Common myeloid progenitor, CD34-positive (primary cell): ENCODE results near the gene SFXN2.
"Not testable (repeated sequence)": the region's sequence is repeated elsewhere in the genome, so short reads cannot be mapped to it uniquely, and the experiment has no call there.

Source experiments
- CTCF ChIA-PET: fragments of 350-600 bp; sonication (Branson Sonifier 250); formaldehyde crosslinking; loops from one replicate; lab custom pipeline; 2021; ENCODE audit warnings: antibody characterized with exemption; lab: Charles Lee
- POLR2A ChIA-PET: fragments of 350-600 bp; sonication (Branson Sonifier 250); formaldehyde crosslinking; loops from one replicate; lab custom pipeline; 2021; ENCODE audit warnings: antibody characterized with exemption; lab: Charles Lee
- DNase-seq, 3 donors: peaks; one replicate each; pipeline versions ENCODE4 v3.0.0 to v3.0.0-alpha.2; 2013
- H3K27ac ChIP-seq, 2 experiments: 1 replicate in 1 of 2; 2 replicates in 1 of 2; pipeline ENCODE4 v1.7.0; 2013; ENCODE audit warnings: inconsistent platforms in 2 of 2, low read length in 2 of 2, mild to moderate bottlenecking in 2 of 2, low read depth in 1 of 2, moderate library complexity in 1 of 2; ENCODE audit not compliant: severe bottlenecking in 2 of 2, insufficient read depth in 1 of 2, poor library complexity in 1 of 2
- H3K27me3 ChIP-seq, 5 experiments: replicated peaks in 2 of 5; 1 replicate in 3 of 5; 2 replicates in 2 of 5; pipeline versions ENCODE4 v1.6.1 to v1.7.0; 2013; ENCODE audit warnings: low read length in 4 of 5, mild to moderate bottlenecking in 2 of 5, moderate library complexity in 2 of 5, inconsistent platforms in 1 of 5; ENCODE audit not compliant: insufficient read depth in 5 of 5, control insufficient read depth in 4 of 5
- H3K36me3 ChIP-seq, 4 experiments: 1 replicate in 2 of 4; 2 replicates in 2 of 4; pipeline versions ENCODE4 v1.6.1 to v1.7.0; 2013; ENCODE audit warnings: low read length in 3 of 4, control low read depth in 1 of 4, mild to moderate bottlenecking in 1 of 4; ENCODE audit not compliant: control insufficient read depth in 4 of 4, insufficient read depth in 4 of 4
- H3K4me1 ChIP-seq, 4 experiments: 1 replicate in 3 of 4; 2 replicates in 1 of 4; pipeline versions ENCODE4 v1.6.1 to v1.7.1; 2013; ENCODE audit warnings: low read length in 3 of 4, mild to moderate bottlenecking in 3 of 4, control low read depth in 1 of 4, inconsistent platforms in 1 of 4, moderate library complexity in 1 of 4; ENCODE audit not compliant: control insufficient read depth in 4 of 4, insufficient read depth in 4 of 4; ENCODE audit errors: control extremely low read depth in 1 of 4
- H3K4me3 ChIP-seq, 7 experiments: 1 replicate in 4 of 7; 2 replicates in 3 of 7; pipeline versions ENCODE4 v1.5.1 to v1.7.0; 2013; ENCODE audit warnings: mild to moderate bottlenecking in 7 of 7, low read length in 6 of 7, moderate library complexity in 6 of 7, inconsistent platforms in 2 of 7, low read depth in 2 of 7, control low read depth in 1 of 7; ENCODE audit not compliant: insufficient read depth in 4 of 7, control insufficient read depth in 1 of 7; ENCODE audit errors: extremely low read depth in 1 of 7
- H3K9me3 ChIP-seq, 5 experiments: 1 replicate in 4 of 5; 2 replicates in 1 of 5; pipeline versions ENCODE4 v1.6.1 to v1.7.1; 2013; ENCODE audit warnings: low read length in 4 of 5, mild to moderate bottlenecking in 2 of 5, inconsistent platforms in 1 of 5, low read depth in 1 of 5, moderate library complexity in 1 of 5; ENCODE audit not compliant: control insufficient read depth in 4 of 5, insufficient read depth in 2 of 5; ENCODE audit errors: control extremely low read depth in 1 of 5
- WGBS: methylation state at CpG from one replicate; pipeline ENCODE4 v1.1.5; 2013; ENCODE audit not compliant: insufficient coverage; 5-methylcytosine and 5-hydroxymethylcytosine counted together

SFXN2 gene

DNA sequence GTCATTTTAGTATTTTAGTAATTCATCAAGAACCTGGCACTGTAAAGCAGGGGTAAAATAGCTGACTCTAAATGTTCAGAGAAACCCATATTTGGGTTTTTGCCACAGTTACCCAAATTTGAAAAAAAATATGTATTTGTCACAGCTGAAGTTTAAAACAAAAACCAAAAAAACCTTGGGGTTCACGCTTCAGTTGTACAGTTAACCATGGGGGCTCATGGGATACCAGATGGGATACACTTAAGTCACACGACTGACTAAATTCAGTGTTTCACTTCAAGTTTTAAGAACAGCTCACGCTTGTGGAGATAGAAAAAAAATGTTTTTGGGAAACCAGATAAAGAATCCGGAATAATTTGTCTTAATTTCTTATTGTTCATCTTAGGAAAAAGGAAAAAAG lies 2.3 kb upstream of the SFXN2 start:
- ChIA-PET CTCF (interaction anchor here (1.1 to 10.0 kb wide), 7 partner anchors 23 to 533 kb away, joined by 3 to 86 read pairs (median 4); partner anchors contain the start of gene TRIM8), POLR2A (no interaction called here)
- Histone ChIP-seq H3K9me3 (no peaks in the 10 kb centered on the region), H3K36me3 (peaks cover 0 to 4% (median 0%) of the 10 kb centered on the region in 4 experiments), H3K27me3 (no peaks in the 10 kb centered on the region), H3K27ac (peak overlapping the region in 1 of 2 experiments; percentile 44), H3K4me3 (no peak overlapping the region), H3K4me1 (peaks cover 8 to 38% (median 19%) of the 10 kb centered on the region in 4 experiments)
- no peak for DNase-seq
- 97% methylated on average over 3 of the region's 4 CpGs for WGBS

DNA sequence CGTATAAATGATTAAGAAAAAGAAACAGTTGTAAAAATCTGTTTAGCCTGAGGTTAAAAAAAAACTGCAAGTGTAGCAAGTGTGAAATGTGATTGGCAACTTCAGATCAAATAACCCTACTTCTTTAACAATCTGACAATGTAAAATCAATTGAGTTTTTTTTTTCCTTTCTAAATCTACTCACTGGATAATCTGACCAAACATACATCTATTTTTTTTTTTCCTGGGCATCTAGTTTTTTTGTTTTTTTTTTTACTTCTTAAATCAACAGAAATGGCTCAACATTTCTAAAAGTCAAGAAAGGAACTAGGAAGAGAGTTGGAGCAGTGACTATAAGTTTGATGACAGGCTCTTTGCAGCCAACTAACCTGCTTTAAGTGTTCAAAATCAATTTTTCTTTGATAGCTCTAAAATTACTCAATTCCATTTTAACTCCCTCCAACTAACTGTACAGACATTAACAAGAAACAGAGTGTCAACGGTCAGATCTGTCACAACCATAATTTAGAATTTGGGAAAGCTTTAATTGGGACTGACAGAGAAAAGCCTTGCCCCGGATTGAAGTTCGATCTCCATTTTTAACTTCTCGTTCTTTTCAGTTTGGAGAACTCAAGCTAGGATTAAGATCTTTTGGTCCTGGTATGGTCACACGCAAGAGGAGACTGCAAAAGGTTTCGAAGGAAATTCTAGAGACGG lies 1.4 kb upstream of the SFXN2 start:
- WGBS: 20% methylated on average over 5 of the region's 8 CpGs
- no peak for DNase-seq
- POLR2A ChIA-PET: interaction anchor here (2.0 kb wide), 1 partner anchor 31 kb away, joined by 5 read pairs; the partner anchor contains the start of gene WBP1L
- Histone ChIP-seq H3K4me3 (peak overlapping the region; percentile 84 to 100 (median 96)), H3K27ac (peak overlapping the region; percentile 90 to 97), H3K9me3 (no peaks in the 10 kb centered on the region), H3K4me1 (peaks cover 8 to 47% (median 21%) of the 10 kb centered on the region in 4 experiments), H3K27me3 (no peaks in the 10 kb centered on the region), H3K36me3 (peaks cover 0 to 4% (median 2%) of the 10 kb centered on the region in 4 experiments)
- CTCF ChIA-PET: interaction anchor here (1.2 to 10.0 kb wide), 11 partner anchors 10 to 532 kb away, joined by 3 to 86 read pairs (median 4); partner anchors contain the start of gene TRIM8

DNA sequence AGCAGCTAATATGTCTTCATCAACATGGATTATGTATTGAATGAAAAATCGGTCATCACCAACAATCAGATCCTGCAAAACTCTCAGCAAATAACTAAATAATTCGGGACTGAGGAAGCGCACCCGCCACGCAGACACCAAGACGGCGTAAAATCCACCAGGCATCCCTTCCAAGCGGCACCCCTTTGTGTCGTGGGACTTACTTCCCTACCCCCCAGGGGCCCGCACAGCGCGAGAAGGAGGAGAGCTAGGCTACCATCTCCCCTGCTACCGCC lies 960 bp upstream of the SFXN2 start:
- H3K27ac ChIP-seq: peak overlapping the region; percentile 90 to 97
- ChIA-PET POLR2A (interaction anchor here (2.0 kb wide), 1 partner anchor 30 kb away, joined by 5 read pairs; the partner anchor contains the start of gene WBP1L), CTCF (interaction anchor here (1.2 to 10.0 kb wide), 9 partner anchors 9 to 69 kb away, joined by 3 to 86 read pairs (median 5); partner anchors contain the start of gene TRIM8)
- peaks cover 8 to 52% (median 26%) of the 10 kb centered on the region in 4 experiments for H3K4me1 ChIP-seq
- 0% methylated on average over 5 of the region's 13 CpGs for WGBS
- H3K4me3 ChIP-seq: peak overlapping the region; percentile 84 to 100 (median 96)
- DNase-seq: no peak
- no peaks in the 10 kb centered on the region for H3K27me3 ChIP-seq
- no peaks in the 10 kb centered on the region for H3K9me3 ChIP-seq
- peaks cover 0 to 8% (median 2%) of the 10 kb centered on the region in 4 experiments for H3K36me3 ChIP-seq

DNA sequence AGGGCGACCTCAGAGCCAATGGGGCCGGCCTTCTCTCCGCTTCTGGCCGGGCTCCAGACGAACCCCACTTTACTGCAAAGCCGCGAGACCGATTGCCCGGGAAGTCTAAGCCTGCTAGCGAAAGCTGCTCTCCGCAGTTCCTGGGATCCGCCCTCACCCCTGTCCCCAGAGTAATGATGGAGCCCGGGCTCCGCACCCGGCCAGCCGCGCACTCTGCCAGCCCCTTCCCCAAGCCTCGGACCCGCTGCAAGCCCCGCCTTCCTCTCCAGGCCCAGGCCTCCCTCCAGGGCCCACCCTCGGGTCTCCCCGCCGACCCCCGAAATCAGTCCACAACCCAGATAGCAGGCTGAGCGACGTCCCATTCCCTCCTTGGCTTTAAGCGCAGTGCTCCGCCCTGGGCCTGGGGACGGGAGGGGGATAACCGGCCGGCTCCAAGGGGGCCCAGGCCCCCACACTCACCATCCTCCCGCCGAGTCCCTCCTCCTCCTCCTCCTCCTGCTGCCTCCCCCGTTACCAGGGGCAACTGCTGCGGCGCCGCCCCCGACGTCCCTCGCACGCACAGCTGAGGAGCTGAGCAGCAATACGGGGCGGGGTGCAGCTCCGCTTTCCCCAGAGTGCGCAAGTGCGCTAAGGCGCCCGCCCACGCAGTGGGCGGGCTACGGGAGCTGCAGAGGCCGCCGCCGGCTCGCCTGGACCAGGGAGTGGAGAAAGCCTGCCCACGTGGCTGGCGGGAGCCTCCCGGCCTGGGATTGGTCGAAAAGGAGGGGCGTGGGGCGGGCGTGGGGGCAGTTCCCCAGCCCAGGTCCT lies 419 bp upstream of the SFXN2 start, which contains the start of gene ARL3:
Gene ARL3 (minus strand): TSS at position 584 of the 807 bp plus-strand sequence. CDS start 122 bp downstream, at position 462.
- Histone ChIP-seq H3K4me1 (peaks cover 8 to 55% (median 28%) of the 10 kb centered on the region in 4 experiments), H3K36me3 (peaks cover 0 to 8% (median 2%) of the 10 kb centered on the region in 4 experiments), H3K27me3 (no peaks in the 10 kb centered on the region), H3K27ac (peak within 1 kb of the TSS; percentile 90 to 97), H3K4me3 (peak within 1 kb of the TSS; percentile 84 to 100 (median 96)), H3K9me3 (no peaks in the 10 kb centered on the region)
- CTCF ChIA-PET: interaction anchor here (1.2 to 10.0 kb wide), 9 partner anchors 9 to 69 kb away, joined by 3 to 86 read pairs (median 4); partner anchors contain the start of gene TRIM8
- peak; percentile 97 to 99 (median 99) for DNase-seq
- POLR2A ChIA-PET: interaction anchor here (0.5 to 2.0 kb wide), 2 partner anchors 30 to 364 kb away, joined by 4 to 5 read pairs; partner anchors contain the start of gene WBP1L
- WGBS: 0% methylated on average over 51 of the region's 62 CpGs

DNA sequence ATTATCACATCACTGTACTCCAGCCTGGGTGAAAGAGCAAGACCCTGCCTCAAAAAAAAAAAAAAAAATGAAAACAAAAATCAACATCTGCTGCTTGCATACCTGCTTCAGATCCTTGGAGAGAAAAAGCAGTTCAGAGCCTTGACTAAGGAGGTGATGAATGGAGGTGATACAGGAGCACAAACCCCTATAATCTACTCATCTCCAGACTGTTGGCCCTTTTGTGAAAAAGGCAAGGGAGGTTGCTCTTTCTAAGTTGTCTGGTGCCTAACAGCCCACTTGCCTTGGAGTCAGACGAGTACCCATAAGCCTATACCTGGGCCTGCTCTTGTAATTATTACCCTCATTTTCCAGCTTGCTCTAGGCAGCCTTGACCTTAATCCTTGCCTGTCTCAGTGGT lies 1.4 kb downstream of the SFXN2 start:
- Histone ChIP-seq H3K27ac (no peak overlapping the region), H3K4me1 (peaks cover 8 to 51% (median 30%) of the 10 kb centered on the region in 4 experiments), H3K36me3 (peaks cover 0 to 13% (median 2%) of the 10 kb centered on the region in 4 experiments), H3K27me3 (no peaks in the 10 kb centered on the region), H3K4me3 (peak overlapping the region in 1 of 7 experiments; percentile 3), H3K9me3 (no peaks in the 10 kb centered on the region)
- no peak for DNase-seq
- WGBS: 100% methylated on average over 1 of the region's 1 CpG
- ChIA-PET CTCF (interaction anchor here (5.2 to 10.0 kb wide), 2 partner anchors 11 to 39 kb away, joined by 34 to 86 read pairs; no protein-coding TSS in a partner anchor), POLR2A (no interaction called here)

DNA sequence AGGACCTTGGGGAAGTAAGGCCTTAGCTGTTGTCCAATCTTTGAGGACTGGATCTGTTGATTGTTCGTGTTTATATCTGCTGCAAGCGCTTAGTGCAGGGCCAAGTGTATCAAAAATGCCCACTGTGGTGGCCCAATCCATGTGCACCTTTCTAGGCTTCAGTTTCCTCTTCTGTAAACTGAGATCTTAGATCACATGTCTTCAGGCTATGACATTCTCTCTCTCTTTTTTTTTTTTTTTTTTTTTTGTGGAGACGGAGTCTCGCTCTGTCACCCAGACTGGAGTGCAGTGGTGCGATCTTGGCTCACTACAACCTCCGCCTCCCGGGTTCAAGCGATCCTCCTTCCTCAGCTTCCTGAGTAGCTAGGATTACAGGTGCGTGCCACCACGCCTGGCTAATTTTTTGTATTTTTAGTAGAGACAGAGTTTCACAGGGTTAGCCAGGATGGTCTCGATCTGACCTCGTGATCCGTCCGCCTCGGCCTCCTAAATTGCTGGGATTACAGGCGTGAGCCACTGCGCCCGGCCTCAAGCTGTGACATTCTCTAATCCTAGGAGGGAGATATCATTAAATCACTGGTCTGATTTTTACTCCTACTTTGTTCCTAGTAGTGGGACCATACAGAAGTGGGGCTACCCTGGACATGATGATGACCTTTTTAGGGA lies 2.6 kb downstream of the SFXN2 start:
- H3K9me3 ChIP-seq, H3K27ac ChIP-seq, H3K27me3 ChIP-seq, POLR2A ChIA-PET, H3K4me3 ChIP-seq, DNase-seq: not testable (repeated sequence)
- H3K36me3 ChIP-seq: peaks cover 0 to 16% (median 3%) of the 10 kb centered on the region in 4 experiments
- 98% methylated on average over 13 of the region's 18 CpGs for WGBS
- CTCF ChIA-PET: interaction anchor here (5.2 kb wide), 1 partner anchor 10 kb away, joined by 34 read pairs; no protein-coding TSS in a partner anchor
- peaks cover 8 to 49% (median 30%) of the 10 kb centered on the region in 4 experiments for H3K4me1 ChIP-seq
